Spleen (tissue), 11 donors: ENCODE measurements around the gene NEU3. TPM values are rescaled to one million over a fixed set of nuclear protein-coding genes. Genes with fewer than 3 reads are reported as not detected.
A peak's percentile ranks its signal among the peaks of the same experiment; 100 is the strongest.

Experiments used
- DNase-seq: peaks from one replicate; pipeline ENCODE4 v3.0.0-alpha.2; 2020
- H3K27ac ChIP-seq, 8 donors: fragments of 200-600 bp; sonication (generic) in 7 of 8; 1 replicate in 4 of 8; 2 replicates in 4 of 8; pipeline versions ENCODE4 v1.5.0 to v1.8.0; 2016 to 2021; ENCODE audit warnings: inconsistent platforms in 4 of 8, mild to moderate bottlenecking in 4 of 8, moderate library complexity in 1 of 8
- H3K27me3 ChIP-seq, 7 donors: fragments of 200-600 bp; sonication (generic) in 6 of 7; replicated peaks in 1 of 7; 1 replicate in 4 of 7; 2 replicates in 3 of 7; pipeline versions ENCODE4 v1.5.0 to v1.8.0; 2016 to 2021; ENCODE audit warnings: inconsistent platforms in 3 of 7, mild to moderate bottlenecking in 1 of 7
- H3K36me3 ChIP-seq, 6 donors: fragments of 200-600 bp; sonication (generic) in 5 of 6; 1 replicate in 4 of 6; 2 replicates in 2 of 6; pipeline versions ENCODE4 v1.5.0 to v1.8.0; 2016 to 2021; ENCODE audit warnings: inconsistent platforms in 2 of 6
- H3K4me1 ChIP-seq, 6 donors: fragments of 200-600 bp; sonication (generic) in 5 of 6; 1 replicate in 3 of 6; 2 replicates in 3 of 6; pipeline versions ENCODE4 v1.5.0 to v1.8.0; 2016 to 2021; ENCODE audit warnings: inconsistent platforms in 3 of 6
- H3K4me3 ChIP-seq, 8 donors: fragments of 200-600 bp; sonication (generic) in 7 of 8; 1 replicate in 4 of 8; 2 replicates in 4 of 8; pipeline versions ENCODE4 v1.5.0 to v1.8.0; 2016 to 2021; ENCODE audit warnings: inconsistent platforms in 4 of 8, mild to moderate bottlenecking in 4 of 8, moderate library complexity in 2 of 8
- H3K9me3 ChIP-seq, 8 donors: fragments of 200-600 bp; sonication (generic) in 7 of 8; 1 replicate in 4 of 8; 2 replicates in 4 of 8; pipeline versions ENCODE4 v1.5.0 to v1.8.0; 2016 to 2021; ENCODE audit warnings: inconsistent platforms in 4 of 8
- POLR2A ChIP-seq, 3 donors: fragments of 450-650 bp; IDR thresholded peaks; one replicate each; pipeline ENCODE4 v1.5.1; 2017; ENCODE audit warnings: antibody characterized with exemption in 3 of 3, mild to moderate bottlenecking in 1 of 3
- POLR2AphosphoS5 ChIP-seq, 3 donors: sonication (generic); formaldehyde crosslinking; IDR thresholded peaks; one replicate each; pipeline ENCODE4 v1.5.1; 2017; ENCODE audit warnings: antibody characterized with exemption in 3 of 3
- WGBS, 5 donors: extraction: QIAGEN DNeasy Blood & Tissue Kit in 3 of 5; methylation state at CpG; one replicate each; pipeline versions ENCODE4 v1.1.5 to v1.1.7; 2013 to 2018; 5-methylcytosine and 5-hydroxymethylcytosine counted together
- intact Hi-C: fragments of 100-400 bp; cut with DNase I; formaldehyde crosslinking; loops from one replicate; pipeline ENCODE4 v1.15.0; 2023; ENCODE audit warnings: low total_unique reads
- polyA plus RNA-seq, 3 donors: library from polyadenylated mRNA; stranded (reverse); fragments of 200-250 nt; gene quantifications; one replicate each; pipeline ENCODE4 v1.2.1, GENCODE V29; 2013
- total RNA-seq, 7 donors: library from RNA; depleted of rRNA in 3 of 7; stranded (reverse); fragments of >200 nt in 3 of 7; fragmentation: NEBNext Ultra II Directional in 4 of 7; extraction: Animal tissue kit (Norgen Biotek cat#: 25700) in 4 of 7; gene quantifications; one replicate each; pipeline versions ENCODE4 v1.1.0 to v1.2.1, GENCODE V29; 2016 to 2021
- TF ChIP-seq, protein P1 (sequence below), 11 experiments: fragments of 200-600 bp in 7 of 11; fragments of 450-650 bp in 4 of 11; sonication (generic) in 4 of 11; IDR thresholded peaks in 8 of 11; conservative IDR thresholded peaks in 3 of 11; 1 replicate in 7 of 11; 2 replicates in 4 of 11; pipeline versions ENCODE4 v1.4.0 to v1.8.0; 2016 to 2021; ENCODE audit warnings: antibody characterized with exemption in 11 of 11, inconsistent platforms in 4 of 11, mild to moderate bottlenecking in 1 of 11
- donor health status: healthy with polysubstance abuse.
- donor health status: DM: no; HTN: no; CAD: no; lungs with moderate emphysema.
- donor health status: DM: no; HTN: no; CAD: no.
- donor health status: Bipolar disorder and iron deficiency.
- donor health status: healthy.
- donor health status: DM: no; HTN: no; CAD: no.
- donor health status: DM: yes; HTN: yes; CAD: no.

The NEU3 gene
- total and polyA plus RNA-seq, 10 donors = 2.8 to 14.9 (median 13.3) TPM

DNA sequence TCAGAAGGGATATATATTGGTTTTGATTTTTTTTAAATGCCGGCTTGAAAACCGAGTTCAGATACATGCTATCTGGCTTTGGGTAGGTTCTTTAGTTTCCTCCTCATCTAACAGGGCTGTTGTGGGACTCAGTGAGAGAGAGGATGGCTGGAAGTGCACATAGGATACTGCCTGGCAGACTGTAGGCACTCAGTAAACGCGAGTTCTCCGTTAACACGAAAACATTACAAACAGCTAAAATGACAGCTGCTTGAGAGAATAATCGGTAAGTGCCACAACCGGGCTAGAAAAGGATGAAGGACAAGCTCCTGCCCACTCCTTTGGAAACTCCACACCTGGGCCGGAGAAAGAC is 40.2 kb upstream of the NEU3 start:
- H3K4me3 ChIP-seq = peak overlapping the region; percentile 67 to 93 (median 84)
- H3K36me3 ChIP-seq = peaks cover 0 to 23% (median 8%) of the 10 kb centered on the region in 6 donors
- H3K4me1 ChIP-seq = peaks cover 46 to 62% (median 52%) of the 10 kb centered on the region in 6 donors
- H3K9me3 ChIP-seq = no peaks in the 10 kb centered on the region
- no peak for DNase-seq
- TF ChIP-seq POLR2A (IDR thresholded peaks at IDR 0.05) = no peak
- TF ChIP-seq, protein P1, sequence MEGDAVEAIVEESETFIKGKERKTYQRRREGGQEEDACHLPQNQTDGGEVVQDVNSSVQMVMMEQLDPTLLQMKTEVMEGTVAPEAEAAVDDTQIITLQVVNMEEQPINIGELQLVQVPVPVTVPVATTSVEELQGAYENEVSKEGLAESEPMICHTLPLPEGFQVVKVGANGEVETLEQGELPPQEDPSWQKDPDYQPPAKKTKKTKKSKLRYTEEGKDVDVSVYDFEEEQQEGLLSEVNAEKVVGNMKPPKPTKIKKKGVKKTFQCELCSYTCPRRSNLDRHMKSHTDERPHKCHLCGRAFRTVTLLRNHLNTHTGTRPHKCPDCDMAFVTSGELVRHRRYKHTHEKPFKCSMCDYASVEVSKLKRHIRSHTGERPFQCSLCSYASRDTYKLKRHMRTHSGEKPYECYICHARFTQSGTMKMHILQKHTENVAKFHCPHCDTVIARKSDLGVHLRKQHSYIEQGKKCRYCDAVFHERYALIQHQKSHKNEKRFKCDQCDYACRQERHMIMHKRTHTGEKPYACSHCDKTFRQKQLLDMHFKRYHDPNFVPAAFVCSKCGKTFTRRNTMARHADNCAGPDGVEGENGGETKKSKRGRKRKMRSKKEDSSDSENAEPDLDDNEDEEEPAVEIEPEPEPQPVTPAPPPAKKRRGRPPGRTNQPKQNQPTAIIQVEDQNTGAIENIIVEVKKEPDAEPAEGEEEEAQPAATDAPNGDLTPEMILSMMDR (IDR thresholded peaks at IDR 0.05 in 8 of 11, conservative IDR thresholded peaks at IDR 0.05 in 3 of 11) = no peak
- peak overlapping the region; percentile 87 to 93 (median 90) for H3K27ac ChIP-seq
- no peaks in the 10 kb centered on the region for H3K27me3 ChIP-seq
- WGBS, 5 donors = 0 to 2% (median 1%) methylated on average over 9 of the region's 9 CpGs
- intact Hi-C loops = no loop called here

GRCh38 chr11:74948898-74949752 is 39.6 kb upstream of the NEU3 start, which contains the start of the genes SPCS2 and XRRA1:
Gene SPCS2, plus strand, starts transcription at chr11:74949266. Its CDS starts 20 bp downstream, at chr11:74949286.
Gene XRRA1, minus strand, starts transcription at chr11:74949091. Its CDS starts 8,213 bp downstream, at chr11:74940878.
- intact Hi-C loops = no loop called here
- WGBS, 5 donors = 0 to 1% (median 0%) methylated on average over 46 to 67 of the region's 67 CpGs
- TF ChIP-seq POLR2AphosphoS5 (IDR thresholded peaks at IDR 0.05) (peak; percentile 98 to 99 (median 99)), POLR2A (IDR thresholded peaks at IDR 0.05) (peak; percentile 42 to 75 (median 73))
- TF ChIP-seq, protein P1 (IDR thresholded peaks at IDR 0.05 in 8 of 11, conservative IDR thresholded peaks at IDR 0.05 in 3 of 11) = peak in 1 of 11 experiments; percentile 24
- Histone ChIP-seq H3K4me3 (peak within 1 kb of the TSS; percentile 67 to 93 (median 84)), H3K27me3 (no peaks in the 10 kb centered on the region), H3K27ac (peak within 1 kb of the TSS; percentile 87 to 93 (median 90)), H3K9me3 (no peaks in the 10 kb centered on the region), H3K36me3 (peaks cover 0 to 22% (median 5%) of the 10 kb centered on the region in 6 donors), H3K4me1 (peaks cover 46 to 68% (median 58%) of the 10 kb centered on the region in 6 donors)
- peak; percentile 100 for DNase-seq

DNA sequence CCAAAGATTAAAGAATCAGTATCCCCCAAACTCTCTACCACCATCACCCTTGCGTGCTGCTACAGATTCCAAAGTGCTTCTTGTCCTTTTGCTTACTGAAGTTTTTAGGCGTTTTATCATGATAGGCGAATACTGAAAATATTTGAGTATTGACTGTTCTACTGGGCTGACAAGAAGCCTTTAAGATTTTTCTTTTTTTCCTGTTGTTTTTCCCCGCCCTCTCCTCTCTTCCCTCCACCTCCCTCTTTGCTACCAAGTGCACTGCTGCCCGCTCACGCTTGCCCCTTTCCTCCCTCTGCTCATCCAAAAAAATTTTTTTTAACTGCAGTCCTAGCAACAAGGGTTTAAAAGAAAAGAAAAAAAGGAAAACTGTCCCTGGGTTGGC is 39.0 kb upstream of the NEU3 start:
- Histone ChIP-seq H3K9me3 (no peaks in the 10 kb centered on the region), H3K4me1 (peaks cover 49 to 74% (median 64%) of the 10 kb centered on the region in 6 donors), H3K36me3 (peaks cover 0 to 20% (median 2%) of the 10 kb centered on the region in 6 donors), H3K4me3 (peak overlapping the region; percentile 67 to 93 (median 84)), H3K27ac (peak overlapping the region; percentile 87 to 93 (median 90)), H3K27me3 (no peaks in the 10 kb centered on the region)
- TF ChIP-seq POLR2AphosphoS5 (IDR thresholded peaks at IDR 0.05) = no peak
- TF ChIP-seq, protein P1 (IDR thresholded peaks at IDR 0.05 in 8 of 11, conservative IDR thresholded peaks at IDR 0.05 in 3 of 11) = no peak
- TF ChIP-seq POLR2A (IDR thresholded peaks at IDR 0.05) = no peak
- intact Hi-C loops = no loop called here
- 0 to 1% (median 1%) methylated on average over 6 of the region's 6 CpGs for WGBS, 5 donors
- DNase-seq = no peak

DNA sequence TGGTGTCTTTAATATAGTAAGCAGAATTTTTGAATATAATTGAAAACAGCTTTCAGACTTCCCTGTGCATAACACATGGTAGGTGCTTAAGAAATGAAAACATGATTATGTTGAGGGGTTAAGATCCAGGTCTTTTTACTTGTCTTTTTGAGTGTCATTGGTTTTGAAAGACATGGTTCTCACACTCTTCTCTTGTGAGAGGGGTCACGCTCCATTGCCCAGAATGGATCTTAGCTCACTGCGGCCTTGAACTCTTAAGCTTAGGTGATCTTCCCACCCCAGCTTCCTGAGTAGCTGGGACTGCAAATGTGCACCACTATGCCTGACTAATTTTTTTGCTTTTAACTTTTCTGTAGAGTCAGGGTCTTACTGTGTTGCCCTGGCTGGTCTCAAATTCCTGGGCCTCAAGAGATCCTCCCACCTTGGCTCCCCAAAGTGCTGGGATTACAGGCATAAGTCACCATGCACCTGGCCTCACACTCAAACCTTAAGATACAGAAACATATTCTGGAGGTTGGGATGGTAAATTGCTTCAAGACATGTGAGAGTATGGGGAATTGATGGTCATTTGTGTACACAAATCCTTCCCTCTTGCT is 38.3 kb upstream of the NEU3 start:
- Histone ChIP-seq H3K27ac (peak overlapping the region in 7 of 8 donors; percentile 13 to 93 (median 90)), H3K27me3 (no peaks in the 10 kb centered on the region), H3K36me3 (peaks cover 0 to 23% (median 2%) of the 10 kb centered on the region in 6 donors), H3K9me3 (no peaks in the 10 kb centered on the region), H3K4me3 (peak overlapping the region; percentile 67 to 93 (median 84)), H3K4me1 (peaks cover 57 to 81% (median 71%) of the 10 kb centered on the region in 6 donors)
- TF ChIP-seq POLR2AphosphoS5 (IDR thresholded peaks at IDR 0.05) (no peak), POLR2A (IDR thresholded peaks at IDR 0.05) (no peak)
- TF ChIP-seq, protein P1 (IDR thresholded peaks at IDR 0.05 in 8 of 11, conservative IDR thresholded peaks at IDR 0.05 in 3 of 11) = no peak
- 43 to 66% (median 56%) methylated on average over 2 of the region's 2 CpGs for WGBS, 5 donors
- intact Hi-C loops = no loop called here
- DNase-seq = no peak
